HCT116 (cell line): Measurements from ENCODE around the gene FBXL16. TPM values are rescaled to one million over a fixed set of nuclear protein-coding genes. Genes with fewer than 3 reads are reported as not detected.

Source experiments
- ATAC-seq: fragments of 200-7000 bp; cut with Tn5 transposase; 2 replicates; pipeline ENCODE4 v1.9.1; 2020; ENCODE audit warnings: mild to moderate bottlenecking, moderate library complexity
- BruUV-seq: library from RNA; stranded (reverse); fragments of 400-500 nt; replicated peaks from 2 replicates; lab custom pipeline; 2021; lab: Mats Ljungman, UMichigan
- CTCF ChIA-PET: fragments of 300-600 bp; sonication (Branson Sonifier 250); formaldehyde crosslinking; loops from one replicate; lab custom pipeline; 2021; ENCODE audit warnings: antibody characterized with exemption; lab: Charles Lee
- POLR2A ChIA-PET: fragments of 300-600, 350-600 bp; sonication (Branson Sonifier 250); formaldehyde crosslinking; loops from one replicate; lab custom pipeline; 2021; ENCODE audit warnings: antibody characterized with exemption; lab: Charles Lee
- RAD21 ChIA-PET, 2 experiments: fragments of 300-600 bp; sonication (Branson Sonifier 250); formaldehyde crosslinking; loops; one replicate each; lab custom pipeline; 2023; ENCODE audit warnings: low total read pairs in 2 of 2; ENCODE audit not compliant: uncharacterized antibody in 2 of 2, unreplicated experiment in 2 of 2, low non-redundant PET in 1 of 2; lab: Charles Lee
- DNase-seq: peaks from one replicate; pipeline ENCODE4 v3.0.0-alpha.2; 2010; ENCODE audit warnings: low read depth, low spot score
- H2AFZ ChIP-seq: fragments of 200-600 bp; shearing (Covaris generic), sonication (generic); 2 replicates; pipeline ENCODE4 v1.6.1; 2017; ENCODE audit warnings: low read depth, mixed run types, mixed read lengths, antibody characterized with exemption, low read length; ENCODE audit not compliant: poor library complexity, severe bottlenecking
- H3K27ac ChIP-seq: 2 replicates; pipeline ENCODE4 v1.5.1; 2012; ENCODE audit warnings: low read depth, low read length
- H3K27me3 ChIP-seq: fragments of 200-600 bp; sonication (generic); 2 replicates; pipeline ENCODE4 v1.6.1; 2016; ENCODE audit warnings: mixed run types, low read length, mixed read lengths; ENCODE audit not compliant: insufficient read depth
- H3K36me3 ChIP-seq, 2 experiments: fragments of 200-500 bp in 1 of 2; fragments of 200-600 bp in 1 of 2; sonication (Bioruptor generic) in 1 of 2; sonication (generic) in 1 of 2; 2 replicates each; pipeline versions ENCODE4 v1.5.1 to v1.6.1; 2014 to 2016; ENCODE audit warnings: low read length in 2 of 2, inconsistent platforms in 1 of 2, mixed read lengths in 1 of 2, mixed run types in 1 of 2; ENCODE audit not compliant: insufficient read depth in 2 of 2, control insufficient read depth in 1 of 2
- H3K4me1 ChIP-seq, 2 experiments: fragments of 200-600 bp in 1 of 2; sonication (generic) in 1 of 2; 2 replicates each; pipeline versions ENCODE4 v1.5.1 to v1.6.1; 2012 to 2017; ENCODE audit warnings: low read length in 2 of 2, inconsistent platforms in 1 of 2, mild to moderate bottlenecking in 1 of 2, mixed read lengths in 1 of 2, mixed run types in 1 of 2, moderate library complexity in 1 of 2; ENCODE audit not compliant: insufficient read depth in 2 of 2, control insufficient read depth in 1 of 2
- H3K4me2 ChIP-seq: fragments of 200-600 bp; sonication (generic); 2 replicates; pipeline ENCODE4 v1.6.1; 2017; ENCODE audit warnings: mixed run types, low read length, mixed read lengths
- H3K4me3 ChIP-seq, 2 experiments: fragments of 200-600 bp in 1 of 2; sonication (generic) in 1 of 2; replicated peaks in 1 of 2; 2 replicates each; pipeline ENCODE4 v1.5.1; 2011 to 2016; ENCODE audit warnings: low read length in 2 of 2, control low read depth in 1 of 2, low read depth in 1 of 2, mild to moderate bottlenecking in 1 of 2, mixed read lengths in 1 of 2, mixed run types in 1 of 2
- H3K79me2 ChIP-seq: fragments of 200-600 bp; sonication (generic); 2 replicates; pipeline ENCODE4 v1.6.1; 2017; ENCODE audit warnings: mild to moderate bottlenecking, mixed run types, low read length, moderate library complexity, mixed read lengths; ENCODE audit not compliant: insufficient read depth
- H3K9ac ChIP-seq: fragments of 200-600 bp; sonication (generic); 2 replicates; pipeline ENCODE4 v1.6.1; 2016; ENCODE audit warnings: low read length, mixed read lengths
- H3K9me2 ChIP-seq: fragments of 200-600 bp; sonication (generic), shearing (Covaris generic); 2 replicates; pipeline ENCODE4 v1.6.1; 2017; ENCODE audit warnings: mixed run types, mild to moderate bottlenecking, moderate library complexity; ENCODE audit not compliant: insufficient read depth
- H3K9me3 ChIP-seq, 2 experiments: fragments of 200-500 bp in 1 of 2; fragments of 200-600 bp in 1 of 2; sonication (Bioruptor generic) in 1 of 2; sonication (generic) in 1 of 2; 2 replicates each; pipeline ENCODE4 v1.6.1; 2014 to 2017; ENCODE audit warnings: low read length in 2 of 2, mixed read lengths in 2 of 2, inconsistent platforms in 1 of 2, low read depth in 1 of 2, mild to moderate bottlenecking in 1 of 2, mixed run types in 1 of 2, moderate library complexity in 1 of 2; ENCODE audit not compliant: control insufficient read depth in 1 of 2, insufficient read depth in 1 of 2
- H4K20me1 ChIP-seq: fragments of 200-600 bp; sonication (generic), shearing (Covaris generic); 2 replicates; pipeline ENCODE4 v1.6.1; 2017; ENCODE audit warnings: mixed run types, mild to moderate bottlenecking, moderate library complexity; ENCODE audit not compliant: insufficient read depth
- EZH2phosphoT487 ChIP-seq: fragments of 200-600 bp; IDR thresholded peaks from 2 replicates; pipeline ENCODE4 v1.6.1; 2018; ENCODE audit warnings: antibody characterized with exemption, borderline replicate concordance
- MAX ChIP-seq: IDR thresholded peaks from 2 replicates; pipeline ENCODE4 v1.6.1; 2012
- SIN3A ChIP-seq: IDR thresholded peaks from 2 replicates; pipeline ENCODE4 v1.6.1; 2012; ENCODE audit warnings: low read depth
- SP1 ChIP-seq: IDR thresholded peaks from 2 replicates; pipeline ENCODE4 v1.6.1; 2012; ENCODE audit warnings: low read depth
- SRF ChIP-seq: IDR thresholded peaks from 2 replicates; pipeline ENCODE4 v1.6.1; 2012; ENCODE audit warnings: low read depth
- YY1 ChIP-seq: IDR thresholded peaks from 2 replicates; pipeline ENCODE4 v1.6.1; 2011; ENCODE audit warnings: low read length, low read depth, moderate library complexity, mild to moderate bottlenecking; ENCODE audit not compliant: insufficient replicate concordance; ENCODE audit errors: extremely low read depth
- intact Hi-C: fragments of 100-400 bp; cut with micrococcal nuclease; formaldehyde crosslinking; loops from 2 replicates; pipeline ENCODE4 v1.10.0; 2022
- total RNA-seq: library from RNA; stranded (reverse); gene quantifications from one replicate; pipeline ENCODE4 v1.2.1, GENCODE V29; 2021; ENCODE audit not compliant: unreplicated experiment

The FBXL16 gene
- total RNA-seq, 1 experiment from 2014 or later: 49.7 TPM

GRCh38 chr16:707062-707538, 1.5 kb upstream of the FBXL16 start:
- CTCF ChIA-PET: no interaction called here
- no peaks in the 10 kb centered on the region for H3K27me3 ChIP-seq
- POLR2A ChIA-PET: interaction anchor here (1.4 to 1.7 kb wide), 2 partner anchors 13 to 81 kb away, joined by 4 to 7 read pairs; partner anchors contain the start of genes CHTF18 and RPUSD1

GRCh38 chr16:706189-707061, 824 bp upstream of the FBXL16 start:
- TF ChIP-seq SP1: no peak
- peak overlapping the region; percentile 45 for H3K4me2 ChIP-seq
- ChIA-PET CTCF (no interaction called here), POLR2A (interaction anchor here (1.4 to 1.7 kb wide), 2 partner anchors 14 to 82 kb away, joined by 4 to 7 read pairs; partner anchors contain the start of genes CHTF18 and RPUSD1), RAD21 (no interaction called here)
- H3K9ac ChIP-seq: no peak overlapping the region
- H3K4me3 ChIP-seq: 0 out of 4 replicates have a peak overlapping the region, but pooled peaks of 1 of the 2 experiments have one; percentile 4
- H4K20me1 ChIP-seq: no peaks in the 10 kb centered on the region
- BruUV-seq: no TSS peak
- intact Hi-C loops: no loop called here
- H3K4me1 ChIP-seq: peaks cover 0 to 33% of the 10 kb centered on the region in 2 experiments; a peak in 3 of 4 replicates
- peaks cover 34% of the 10 kb centered on the region for H3K79me2 ChIP-seq
- no peaks in the 10 kb centered on the region for H3K9me3 ChIP-seq
- H3K9me2 ChIP-seq: no peaks in the 10 kb centered on the region
- no peaks in the 10 kb centered on the region; a peak in 2 of 4 replicates for H3K36me3 ChIP-seq
- no peak for ATAC-seq
- H3K27me3 ChIP-seq: no peaks in the 10 kb centered on the region
- peak overlapping the region; percentile 18; the same call in 1 of the 2 replicates for H3K27ac ChIP-seq
- no peak for DNase-seq
- H2AFZ ChIP-seq: no peak overlapping the region

More at GRCh38 chr16:707062-707538, 1.5 kb upstream of the FBXL16 start:
- no peaks in the 10 kb centered on the region for H4K20me1 ChIP-seq
- intact Hi-C loops: no loop called here
- H3K9me2 ChIP-seq: no peaks in the 10 kb centered on the region
- H2AFZ ChIP-seq: no peak overlapping the region
- H3K9ac ChIP-seq: no peak overlapping the region
- no TSS peak for BruUV-seq
- DNase-seq: no peak
- peaks cover 30% of the 10 kb centered on the region for H3K79me2 ChIP-seq
- no peak overlapping the region for H3K4me3 ChIP-seq
- no peak for TF ChIP-seq SIN3A
- no peak for TF ChIP-seq EZH2phosphoT487
- TF ChIP-seq YY1: no peak
- TF ChIP-seq MAX: no peak
- no peak for TF ChIP-seq SRF
- TF ChIP-seq, all 23 proteins: peak for 0
- Histone ChIP-seq H3K36me3 (no peaks in the 10 kb centered on the region; a peak in 2 of 4 replicates), H3K4me2 (no peak overlapping the region), H3K4me1 (peaks cover 3 to 40% of the 10 kb centered on the region in 2 experiments), H3K9me3 (no peaks in the 10 kb centered on the region), H3K27ac (peak overlapping the region; percentile 18; the same call in 1 of the 2 replicates)
- RAD21 ChIA-PET: no interaction called here
- no peak for ATAC-seq
